IPS-20b (cell line): Measurements from ENCODE around the gene METTL4.
"Not testable (repeated sequence)": the region's sequence is repeated elsewhere in the genome, so short reads cannot be mapped to it uniquely, and the experiment has no call there.

Experiments
- H3K27ac ChIP-seq: one replicate; pipeline ENCODE4 v1.5.1; 2013; ENCODE audit warnings: low read length
- H3K27me3 ChIP-seq: 2 replicates; pipeline ENCODE4 v1.6.1; 2013; ENCODE audit warnings: mild to moderate bottlenecking, low read length, inconsistent platforms; ENCODE audit not compliant: insufficient read depth
- H3K36me3 ChIP-seq: 2 replicates; pipeline ENCODE4 v1.6.1; 2013; ENCODE audit warnings: low read depth, mild to moderate bottlenecking, inconsistent platforms, low read length, moderate library complexity; ENCODE audit not compliant: insufficient read depth
- H3K4me1 ChIP-seq: 2 replicates; pipeline ENCODE4 v1.6.1; 2013; ENCODE audit warnings: mild to moderate bottlenecking, control low read depth, inconsistent platforms, low read length, moderate library complexity; ENCODE audit not compliant: insufficient read depth
- H3K4me3 ChIP-seq: 2 replicates; pipeline ENCODE4 v1.5.1; 2013; ENCODE audit warnings: mild to moderate bottlenecking, low read length, inconsistent platforms
- H3K9ac ChIP-seq: 2 replicates; pipeline ENCODE4 v1.6.1; 2013; ENCODE audit warnings: low read depth, mild to moderate bottlenecking, inconsistent platforms, low read length, moderate library complexity
- H3K9me3 ChIP-seq: 2 replicates; pipeline ENCODE4 v1.6.1; 2013; ENCODE audit warnings: mild to moderate bottlenecking, low read depth, low read length, inconsistent platforms; ENCODE audit not compliant: insufficient read depth

METTL4 gene

DNA sequence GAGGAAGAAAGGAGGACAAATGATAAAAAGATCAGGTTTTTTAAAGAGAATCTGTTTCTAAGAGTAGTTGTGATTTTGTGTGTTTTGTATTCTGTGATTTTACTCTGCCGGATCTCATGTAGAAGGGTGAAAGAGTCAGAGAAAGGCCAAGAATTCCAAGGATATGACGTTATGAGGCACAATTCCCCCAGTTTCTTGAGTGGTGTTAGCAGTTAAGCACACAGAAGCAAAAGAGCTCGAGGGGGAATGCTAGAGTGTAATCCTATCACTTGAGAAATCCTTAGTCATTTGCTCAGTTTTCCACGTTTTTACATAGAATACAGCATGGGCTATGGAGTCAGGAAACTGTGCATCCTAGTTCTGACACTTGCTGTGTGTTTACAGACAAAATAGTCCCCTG, 34.8 kb downstream of the METTL4 start:
- Histone ChIP-seq H3K4me1 (peaks cover 3% of the 10 kb centered on the region; the same call in 1 of the 2 replicates), H3K9me3 (peaks cover 4% of the 10 kb centered on the region; the same call in 1 of the 2 replicates), H3K27ac (no peak overlapping the region), H3K36me3 (peaks cover 8% of the 10 kb centered on the region; the same call in 1 of the 2 replicates), H3K9ac (no peak overlapping the region), H3K27me3 (no peaks in the 10 kb centered on the region), H3K4me3 (no peak overlapping the region)

DNA sequence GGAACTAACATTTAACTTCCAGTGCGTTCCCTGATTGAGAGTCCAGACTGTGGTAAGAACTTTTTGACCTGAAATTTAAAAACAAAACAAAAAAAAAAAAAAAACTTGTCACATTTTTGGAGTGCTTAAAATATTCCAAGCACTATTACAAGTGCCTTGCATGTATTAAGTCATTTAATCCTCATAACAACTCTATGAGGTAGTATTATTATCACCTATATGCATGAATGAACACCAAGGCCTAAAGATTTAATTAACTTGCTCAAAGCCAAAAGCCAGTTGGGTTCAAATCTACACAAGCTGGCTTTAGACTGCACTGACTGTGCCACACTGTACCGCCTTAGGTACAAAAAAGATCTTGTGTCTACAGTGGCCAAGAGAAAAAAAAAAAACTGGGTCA, 35.2 kb downstream of the METTL4 start:
- H3K9ac ChIP-seq: no peak overlapping the region
- no peak overlapping the region for H3K4me3 ChIP-seq
- H3K27ac ChIP-seq: no peak overlapping the region
- H3K9me3 ChIP-seq: peaks cover 4% of the 10 kb centered on the region; the same call in 1 of the 2 replicates
- H3K27me3 ChIP-seq: no peaks in the 10 kb centered on the region
- H3K36me3 ChIP-seq: peaks cover 8% of the 10 kb centered on the region; the same call in 1 of the 2 replicates
- H3K4me1 ChIP-seq: peaks cover 3% of the 10 kb centered on the region; the same call in 1 of the 2 replicates

GRCh38 chr18:2535419-2535910, 35.8 kb downstream of the METTL4 start:
- no peak overlapping the region for H3K4me3 ChIP-seq
- H3K36me3 ChIP-seq: peaks cover 8% of the 10 kb centered on the region; the same call in 1 of the 2 replicates
- no peak overlapping the region for H3K27ac ChIP-seq
- peaks cover 3% of the 10 kb centered on the region; the same call in 1 of the 2 replicates for H3K4me1 ChIP-seq
- peaks cover 4% of the 10 kb centered on the region; the same call in 1 of the 2 replicates for H3K9me3 ChIP-seq
- H3K27me3 ChIP-seq: no peaks in the 10 kb centered on the region
- H3K9ac ChIP-seq: no peak overlapping the region

GRCh38 chr18:2534906-2535305, 36.4 kb downstream of the METTL4 start:
- Histone ChIP-seq H3K27me3 (no peaks in the 10 kb centered on the region), H3K9ac (no peak overlapping the region), H3K36me3 (peaks cover 8% of the 10 kb centered on the region; the same call in 1 of the 2 replicates), H3K27ac (no peak overlapping the region), H3K4me1 (peaks cover 3% of the 10 kb centered on the region; the same call in 1 of the 2 replicates), H3K9me3 (peaks cover 4% of the 10 kb centered on the region; the same call in 1 of the 2 replicates), H3K4me3 (no peak overlapping the region)

DNA sequence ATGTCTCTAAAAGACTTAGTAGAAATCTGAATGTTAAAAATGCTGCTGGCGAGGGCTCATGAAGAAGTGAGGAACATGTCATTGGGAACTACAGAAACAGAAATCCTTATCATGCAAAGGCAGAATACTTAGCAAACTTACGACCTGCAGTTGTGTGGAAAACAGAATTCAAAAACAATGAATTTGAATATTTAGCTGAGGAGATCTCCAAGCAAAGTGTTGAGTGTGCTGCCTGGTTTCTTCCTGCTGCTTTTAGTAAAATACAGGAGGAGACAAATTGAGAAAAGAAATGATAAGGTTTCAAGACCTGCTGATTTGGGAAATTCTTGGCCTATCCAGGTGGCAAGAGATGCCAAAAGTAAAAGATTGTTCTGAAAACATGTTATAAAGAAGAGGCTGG, 38.5 kb downstream of the METTL4 start:
- no peak overlapping the region for H3K9ac ChIP-seq
- no peaks in the 10 kb centered on the region for H3K27me3 ChIP-seq

GRCh38 chr18:2531751-2532150, 39.6 kb downstream of the METTL4 start:
- Histone ChIP-seq H3K4me1 (peaks cover 3% of the 10 kb centered on the region; the same call in 1 of the 2 replicates), H3K4me3 (no peak overlapping the region), H3K36me3 (no peaks in the 10 kb centered on the region), H3K27ac (no peak overlapping the region), H3K9me3 (peaks cover 4% of the 10 kb centered on the region; the same call in 1 of the 2 replicates), H3K27me3 (no peaks in the 10 kb centered on the region), H3K9ac (no peak overlapping the region)

More for the DNA sequence above, 38.5 kb downstream of the METTL4 start:
- no peaks in the 10 kb centered on the region for H3K36me3 ChIP-seq
- no peak overlapping the region for H3K27ac ChIP-seq
- H3K4me1 ChIP-seq: peaks cover 3% of the 10 kb centered on the region; the same call in 1 of the 2 replicates
- H3K9me3 ChIP-seq: peaks cover 4% of the 10 kb centered on the region; the same call in 1 of the 2 replicates
- no peak overlapping the region for H3K4me3 ChIP-seq

DNA sequence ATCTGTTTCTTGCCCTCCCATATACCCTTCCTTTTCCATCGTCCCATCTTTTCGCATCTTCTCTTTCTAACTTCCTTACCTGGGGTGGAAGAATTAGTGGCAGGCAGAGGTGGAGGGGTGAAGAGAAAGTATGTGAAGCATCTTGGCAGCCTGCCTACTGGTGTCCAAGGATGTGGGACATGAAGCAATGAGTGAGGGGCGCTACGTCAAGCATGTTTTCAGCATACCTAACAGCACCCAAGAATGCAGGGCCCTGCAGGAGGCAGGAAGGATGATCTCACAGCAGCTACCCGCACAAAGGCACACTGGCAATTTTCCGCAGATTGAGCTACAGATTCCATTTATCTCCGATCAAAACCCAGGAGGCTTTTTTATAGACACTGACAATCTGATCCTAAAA, 42.2 kb downstream of the METTL4 start:
- no peak overlapping the region for H3K27ac ChIP-seq
- H3K27me3 ChIP-seq: no peaks in the 10 kb centered on the region
- H3K36me3 ChIP-seq: no peaks in the 10 kb centered on the region
- no peak overlapping the region for H3K9ac ChIP-seq
- H3K4me1 ChIP-seq: no peaks in the 10 kb centered on the region
- H3K4me3 ChIP-seq: no peak overlapping the region
- peaks cover 4% of the 10 kb centered on the region; the same call in 1 of the 2 replicates for H3K9me3 ChIP-seq

DNA sequence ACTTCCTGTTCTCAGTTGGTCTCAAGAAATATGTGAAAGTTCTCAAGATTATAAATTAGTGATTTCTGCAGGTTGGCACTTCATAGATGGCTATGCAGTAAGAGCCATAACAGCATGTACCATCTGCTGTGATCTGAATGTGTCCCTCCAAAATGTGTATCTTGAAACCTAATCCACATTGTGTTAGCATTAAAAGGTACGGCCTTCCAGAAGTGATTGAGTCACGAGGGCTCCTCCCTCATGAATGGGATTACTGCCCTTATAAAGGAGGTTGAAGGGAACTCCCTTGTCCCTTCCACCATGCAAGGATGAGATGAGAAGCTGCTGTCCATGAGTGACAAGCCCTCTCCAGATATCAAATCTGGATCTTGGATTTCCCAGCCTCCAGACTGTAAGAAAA, 45.0 kb downstream of the METTL4 start:
- no peak overlapping the region for H3K27ac ChIP-seq
- H3K27me3 ChIP-seq: no peaks in the 10 kb centered on the region
- H3K9ac ChIP-seq: no peak overlapping the region
- no peaks in the 10 kb centered on the region for H3K36me3 ChIP-seq
- no peaks in the 10 kb centered on the region for H3K9me3 ChIP-seq
- H3K4me1 ChIP-seq: no peaks in the 10 kb centered on the region
- no peak overlapping the region for H3K4me3 ChIP-seq

DNA sequence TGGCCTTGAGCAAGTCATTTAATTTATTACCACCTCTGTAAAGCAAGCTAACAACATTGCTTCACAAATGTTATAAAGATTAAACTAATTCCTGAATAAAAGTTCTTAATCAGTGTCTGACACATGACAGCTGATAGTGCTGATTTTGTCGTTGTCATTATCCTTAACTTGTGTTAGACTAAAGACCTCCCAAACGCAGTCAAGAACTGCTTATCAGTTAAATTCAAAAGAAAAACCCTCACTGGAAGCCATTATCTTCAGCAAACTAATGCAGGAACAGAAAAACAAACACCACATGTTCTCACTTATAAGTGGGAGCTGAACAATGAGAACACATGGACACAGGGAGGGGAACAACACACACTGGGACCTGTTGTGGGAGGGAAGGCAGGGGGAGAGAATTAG, 46.5 kb downstream of the METTL4 start:
- H3K27me3 ChIP-seq, H3K9me3 ChIP-seq, H3K27ac ChIP-seq, H3K4me3 ChIP-seq, H3K9ac ChIP-seq, H3K36me3 ChIP-seq, H3K4me1 ChIP-seq: not testable (repeated sequence)

DNA sequence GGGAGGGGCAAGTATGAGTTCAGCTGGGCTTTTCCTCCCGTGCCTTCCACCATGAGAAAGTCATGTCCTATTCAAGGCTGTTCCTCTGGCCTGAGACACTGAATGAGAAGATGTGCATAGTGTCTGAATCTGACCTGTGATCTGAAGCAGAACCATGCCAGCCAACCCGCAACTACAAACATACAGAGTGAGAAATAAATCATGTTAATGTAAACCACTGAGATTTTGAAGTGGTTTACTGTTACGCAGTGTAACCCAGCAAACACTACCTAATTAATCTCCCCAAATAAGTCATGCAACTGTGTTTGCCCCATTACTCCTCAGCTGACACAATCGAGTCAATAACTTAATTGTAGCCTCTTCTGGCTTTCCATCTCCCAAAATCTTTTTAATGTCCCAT, 49.2 kb downstream of the METTL4 start:
- Histone ChIP-seq H3K27me3 (no peaks in the 10 kb centered on the region), H3K27ac (no peak overlapping the region), H3K36me3 (no peaks in the 10 kb centered on the region), H3K9me3 (no peaks in the 10 kb centered on the region), H3K9ac (no peak overlapping the region), H3K4me1 (no peaks in the 10 kb centered on the region), H3K4me3 (no peak overlapping the region)

DNA sequence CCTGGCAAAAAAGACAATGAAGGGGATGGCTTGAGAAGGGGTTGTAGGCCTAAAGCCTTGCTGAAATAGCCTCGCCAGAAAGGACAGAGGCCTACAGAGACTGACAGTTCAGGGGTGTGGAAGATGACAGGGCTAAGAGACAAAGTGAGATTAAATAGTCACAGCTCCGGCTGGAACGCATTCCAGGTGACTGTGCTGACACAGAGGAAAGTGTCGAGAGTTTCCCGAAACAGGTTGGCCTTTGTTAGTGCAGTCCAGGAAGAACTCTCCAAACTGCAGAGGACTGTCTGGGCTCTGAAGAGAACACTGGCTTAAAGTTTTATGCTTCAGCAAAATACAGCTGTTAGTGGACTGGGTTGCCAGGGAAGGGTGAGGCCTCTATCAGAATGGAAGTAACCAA, 52.8 kb downstream of the METTL4 start:
- no peak overlapping the region for H3K4me3 ChIP-seq
- H3K9ac ChIP-seq: no peak overlapping the region
- no peak overlapping the region for H3K27ac ChIP-seq
- H3K9me3 ChIP-seq: no peaks in the 10 kb centered on the region
- no peaks in the 10 kb centered on the region for H3K4me1 ChIP-seq
- H3K36me3 ChIP-seq: no peaks in the 10 kb centered on the region
- no peaks in the 10 kb centered on the region for H3K27me3 ChIP-seq

DNA sequence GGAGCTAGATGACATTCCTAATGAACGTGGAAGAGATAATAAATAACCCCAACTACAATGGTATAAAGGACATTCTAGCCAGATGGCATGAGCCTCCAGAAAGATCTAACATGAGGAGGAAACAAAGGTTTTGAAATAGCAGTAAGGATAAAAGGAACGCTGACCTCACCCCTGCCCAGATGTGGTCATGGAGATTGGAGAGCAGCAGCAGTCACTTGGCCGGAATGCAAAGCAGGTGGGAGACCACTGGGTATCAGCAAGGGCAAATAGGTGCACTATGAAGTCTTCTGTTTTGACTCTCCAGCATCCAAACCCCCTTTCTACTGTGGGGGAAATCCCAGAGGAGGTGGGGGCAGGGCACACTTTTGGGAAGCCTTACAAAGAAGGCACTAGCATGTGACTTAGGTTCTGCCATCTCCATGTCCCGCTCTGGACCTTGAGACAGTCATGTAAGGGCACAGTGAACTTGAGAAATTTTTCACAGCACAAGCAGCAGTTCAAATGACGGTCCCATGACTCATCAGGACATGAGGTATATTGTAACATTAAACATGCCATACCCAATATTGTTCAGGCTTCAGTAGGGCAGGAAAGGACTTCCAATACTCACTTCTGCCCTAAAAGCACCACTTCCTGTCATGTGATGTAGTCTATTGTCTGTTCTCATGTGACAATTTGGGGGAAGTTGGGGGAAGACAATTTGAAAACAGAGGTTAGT, 55.2 kb downstream of the METTL4 start:
- H3K9me3 ChIP-seq: no peaks in the 10 kb centered on the region
- no peaks in the 10 kb centered on the region for H3K4me1 ChIP-seq
- no peak overlapping the region for H3K27ac ChIP-seq
- no peak overlapping the region for H3K4me3 ChIP-seq
- H3K27me3 ChIP-seq: no peaks in the 10 kb centered on the region
- H3K36me3 ChIP-seq: no peaks in the 10 kb centered on the region
- H3K9ac ChIP-seq: no peak overlapping the region
